ENCODE data around the gene IDH2. TPM values are rescaled to one million over a fixed set of nuclear protein-coding genes. Genes with fewer than 3 reads are reported as not detected.
A peak's percentile ranks its signal among the peaks of the same experiment; 100 is the strongest.

Gene IDH2
- total RNA-seq, 4 donors from 2014 or later = 15.7 to 41.4 (median 20.3) TPM

DNA sequence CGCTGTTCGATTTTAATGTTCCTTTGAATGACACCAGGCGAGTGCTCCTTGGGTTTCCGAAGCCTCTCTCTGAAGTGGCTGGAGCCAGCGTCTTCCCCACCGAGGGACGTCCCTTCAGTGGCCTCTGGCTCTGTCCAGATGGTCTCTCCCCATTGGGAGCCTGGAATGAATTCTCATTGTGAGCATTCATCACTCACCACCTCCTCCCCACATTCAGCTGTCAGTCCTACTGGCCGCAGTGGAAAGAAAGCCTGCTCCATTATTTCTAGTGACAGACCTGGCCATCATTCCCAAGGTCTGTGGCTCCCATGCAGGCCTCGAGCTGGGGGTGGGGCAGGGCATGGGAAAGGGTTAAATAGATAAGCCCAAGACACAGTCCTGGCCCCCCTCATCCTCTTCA lies 65.9 kb downstream of the IDH2 start:
- TF ChIP-seq POLR2A (IDR thresholded peaks at IDR 0.05) = no peak
- TF ChIP-seq EP300 (IDR thresholded peaks at IDR 0.05) = no peak
- no peak for TF ChIP-seq CTCF (IDR thresholded peaks at IDR 0.05)
- no peak overlapping the region for H3K4me3 ChIP-seq
- H3K4me1 ChIP-seq = peaks cover 0 to 75% (median 42%) of the 10 kb centered on the region in 4 donors
- no peaks in the 10 kb centered on the region for H3K36me3 ChIP-seq
- no peak for DNase-seq (ENCODE audit: low spot score in 2 of 2)
- no peaks in the 10 kb centered on the region for H3K27me3 ChIP-seq
- WGBS, 2 donors = 62 to 70% methylated on average over 9 of the region's 9 CpGs
- no peaks in the 10 kb centered on the region for H3K9me3 ChIP-seq
- H3K27ac ChIP-seq = peak overlapping the region in 3 of 4 donors; percentile 47 to 80 (median 65)

GRCh38 chr15:90035840-90036230 lies 66.4 kb downstream of the IDH2 start:
- 70 to 80% methylated on average over 10 of the region's 10 CpGs for WGBS, 2 donors
- Histone ChIP-seq H3K27ac (peak overlapping the region in 3 of 4 donors; percentile 47 to 80 (median 65)), H3K4me1 (peaks cover 0 to 74% (median 42%) of the 10 kb centered on the region in 4 donors), H3K27me3 (no peaks in the 10 kb centered on the region), H3K9me3 (no peaks in the 10 kb centered on the region), H3K36me3 (no peaks in the 10 kb centered on the region), H3K4me3 (no peak overlapping the region)
- no peak for DNase-seq (ENCODE audit: low spot score in 2 of 2)
- peak in 1 of 2 donors; percentile 37 for TF ChIP-seq EP300 (IDR thresholded peaks at IDR 0.05)
- TF ChIP-seq CTCF (IDR thresholded peaks at IDR 0.05) = no peak

GRCh38 chr15:90035095-90035839 lies 67.0 kb downstream of the IDH2 start:
- no peaks in the 10 kb centered on the region for H3K9me3 ChIP-seq
- TF ChIP-seq POLR2A (IDR thresholded peaks at IDR 0.05) (no peak), CTCF (IDR thresholded peaks at IDR 0.05) (no peak), EP300 (IDR thresholded peaks at IDR 0.05) (peak in 1 of 2 donors; percentile 69)

GRCh38 chr15:90033448-90033847 lies 68.8 kb downstream of the IDH2 start:
- no peak for DNase-seq (ENCODE audit: low spot score in 2 of 2)
- no peak for TF ChIP-seq EP300 (IDR thresholded peaks at IDR 0.05)
- TF ChIP-seq POLR2A (IDR thresholded peaks at IDR 0.05) = no peak
- no peak for TF ChIP-seq CTCF (IDR thresholded peaks at IDR 0.05)
- Histone ChIP-seq H3K9me3 (no peaks in the 10 kb centered on the region), H3K4me3 (no peak overlapping the region), H3K4me1 (peaks cover 0 to 65% (median 38%) of the 10 kb centered on the region in 4 donors), H3K27me3 (no peaks in the 10 kb centered on the region), H3K27ac (peak overlapping the region in 3 of 4 donors; percentile 31 to 80 (median 34)), H3K36me3 (no peaks in the 10 kb centered on the region)
- WGBS, 2 donors = 71 to 75% methylated on average over 6 of the region's 6 CpGs

More at GRCh38 chr15:90035095-90035839, 67.0 kb downstream of the IDH2 start:
- Histone ChIP-seq H3K27ac (peak overlapping the region in 3 of 4 donors; percentile 65 to 80 (median 78)), H3K27me3 (no peaks in the 10 kb centered on the region), H3K36me3 (no peaks in the 10 kb centered on the region), H3K4me1 (peaks cover 0 to 69% (median 40%) of the 10 kb centered on the region in 4 donors), H3K4me3 (no peak overlapping the region)
- WGBS, 2 donors = 85 to 86% methylated on average over 17 to 18 of the region's 19 CpGs
- DNase-seq (ENCODE audit: low spot score in 2 of 2) = peak in 1 of 2 donors; percentile 42

Small RNA genes within 50 kb of the gene (small RNA-seq; reads per million reads assigned to genes)
- gene RF00066 = not detected

Other genes with a start within 250 kb of the IDH2 start
- gene AP3S2, start 208.5 kb downstream of the IDH2 start, total RNA-seq = 10 to 100 TPM; 49.2 to 61.4 (median 52.2) TPM
- gene ARPIN, start 189.5 kb downstream of the IDH2 start, total RNA-seq = 10 to 100 TPM; 21.0 to 32.6 (median 25.6) TPM
- gene ZNF710, start 101.1 kb downstream of the IDH2 start, total RNA-seq = 10 to 100 TPM in 3 of 4 donors, 1 to 10 TPM in 1; 9.0 to 15.6 (median 11.2) TPM
- 100 to 1,000 TPM in 1 of 4 donors, 10 to 100 TPM in 3; 43.1 to 104 (median 59.0) TPM for gene SEMA4B, start 98.9 kb upstream of the IDH2 start, total RNA-seq
- 10 to 100 TPM; 27.5 to 48.1 (median 37.8) TPM for gene CIB1, start 131.5 kb upstream of the IDH2 start, total RNA-seq
- gene GDPGP1, start 131.7 kb upstream of the IDH2 start, total RNA-seq = 1 to 10 TPM; 1.4 to 6.9 (median 4.9) TPM
- under 1 TPM in 1 of 4 donors, not detected in 3; 0.60 TPM for gene TTLL13, start 147.1 kb upstream of the IDH2 start, total RNA-seq
- 10 to 100 TPM; 70.1 to 90.0 (median 74.6) TPM for gene NGRN, start 163.2 kb upstream of the IDH2 start, total RNA-seq
- gene ZNF774, start 249.8 kb upstream of the IDH2 start, total RNA-seq = 1 to 10 TPM in 2 of 4 donors, under 1 TPM in 2; 0.66 to 2.9 (median 1.2) TPM

Measured in tibial nerve (tissue), 4 donors.